NOMO-1 treated with dmso at 0.1 percent for 144 hours (cell line): ENCODE measurements around the gene FOXK1.
"Not testable (repeated sequence)": the region's sequence is repeated elsewhere in the genome, so short reads cannot be mapped to it uniquely, and the experiment has no call there.

Experiments
- DNase-seq: peaks from one replicate; lab custom pipeline; 2025; ENCODE audit not compliant: unreplicated experiment; lab: John Stamatoyannopoulos, UW

FOXK1 gene

GRCh38 chr7:4797858-4798705 is 116.0 kb downstream of the FOXK1 start:
- DNase-seq, result no peak

GRCh38 chr7:4798706-4799235 is 116.7 kb downstream of the FOXK1 start:
- no peak for DNase-seq

GRCh38 chr7:4799508-4800268 is 117.6 kb downstream of the FOXK1 start:
- no peak for DNase-seq

- DNase-seq, result no peak
Observed at GRCh38 chr7:4800487-4800886, 118.4 kb downstream of the FOXK1 start.

GRCh38 chr7:4800926-4801838 is 119.1 kb downstream of the FOXK1 start:
- DNase-seq, result no peak

GRCh38 chr7:4801839-4802231 is 119.7 kb downstream of the FOXK1 start:
- DNase-seq, result no peak

- DNase-seq, result not testable (repeated sequence)
Observed at GRCh38 chr7:4802577-4802976, 120.5 kb downstream of the FOXK1 start.

- no peak for DNase-seq
Observed at GRCh38 chr7:4803397-4804241, 121.5 kb downstream of the FOXK1 start.

GRCh38 chr7:4805110-4805983 is 123.3 kb downstream of the FOXK1 start:
- DNase-seq, result no peak

- DNase-seq, result no peak
Observed at GRCh38 chr7:4805984-4806300, 123.8 kb downstream of the FOXK1 start.

- no peak for DNase-seq
Observed at GRCh38 chr7:4806983-4807597, 125.0 kb downstream of the FOXK1 start.

- DNase-seq, result no peak
Observed at GRCh38 chr7:4807598-4808016, 125.5 kb downstream of the FOXK1 start.

GRCh38 chr7:4808026-4808425 is 125.9 kb downstream of the FOXK1 start:
- DNase-seq, result no peak

- no peak for DNase-seq
Observed at GRCh38 chr7:4808565-4808964, 126.5 kb downstream of the FOXK1 start.

GRCh38 chr7:4809091-4809591 is 127.0 kb downstream of the FOXK1 start:
- no peak for DNase-seq

GRCh38 chr7:4809666-4810065 is 127.6 kb downstream of the FOXK1 start:
- DNase-seq, result no peak

- DNase-seq, result no peak
Observed at GRCh38 chr7:4814433-4814832, 132.3 kb downstream of the FOXK1 start.

- DNase-seq, result no peak
Observed at GRCh38 chr7:4815121-4815520, 133.0 kb downstream of the FOXK1 start.
